ENCODE results near the gene RPS15. TPM values are rescaled to one million over a fixed set of nuclear protein-coding genes. Genes with fewer than 3 reads are reported as not detected.

The RPS15 gene
- total and polyA plus RNA-seq, 10 of the 15 experiments (the other 5 are each of a cell fraction or from before 2014, with no cell fraction given): 559 to 3,158 (median 1,413) TPM

DNA sequence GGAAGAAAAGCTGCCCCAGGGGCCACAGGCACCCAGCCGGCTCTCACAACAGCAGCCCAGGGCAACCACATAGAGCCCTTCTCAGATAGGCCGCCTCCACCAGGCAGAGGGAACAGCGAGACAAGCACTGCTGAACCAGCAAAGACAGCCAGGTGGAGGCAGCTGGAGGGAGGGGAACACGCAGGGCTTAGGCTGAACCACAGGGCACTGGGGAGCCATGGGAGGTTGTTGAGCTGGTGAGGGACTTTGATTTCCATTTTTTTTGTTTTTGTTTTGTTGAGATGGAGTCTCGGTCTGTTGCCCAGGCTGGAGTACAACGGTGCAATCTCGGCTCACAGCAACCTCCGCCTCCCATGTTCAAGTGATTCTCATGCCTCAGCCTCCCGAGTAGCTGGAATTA lies 40.4 kb upstream of the RPS15 start:
- Histone ChIP-seq H3K9ac (ENCODE audit: control insufficient read depth, insufficient read depth, low read length) (no peak overlapping the region), H3K9me3 (replicated peaks; ENCODE audit: control insufficient read depth, insufficient read depth, low read length) (no peaks in the 10 kb centered on the region), H3K27ac (ENCODE audit: control insufficient read depth, insufficient read depth) (no peak overlapping the region), H3K4me3 (no peak overlapping the region), H3K4me1 (ENCODE audit: control insufficient read depth, insufficient read depth, low read length) (peaks cover 4% of the 10 kb centered on the region), H3K4me2 (ENCODE audit: control insufficient read depth, insufficient read depth) (no peak overlapping the region), H3K79me2 (ENCODE audit: control insufficient read depth, insufficient read depth, low read length) (no peaks in the 10 kb centered on the region; the same call in 1 of the 2 replicates), H2AFZ (ENCODE audit: control insufficient read depth, low read depth, low read length) (no peak overlapping the region), H3K27me3 (replicated peaks in 1 of 2; ENCODE audit: control insufficient read depth in 2 of 2, insufficient read depth in 2 of 2, low read length in 1 of 2) (peaks cover 1 to 5% of the 10 kb centered on the region in 2 experiments; a peak in 2 of 4 replicates), H4K20me1 (ENCODE audit: control insufficient read depth, insufficient read depth) (no peaks in the 10 kb centered on the region), H3K36me3 (ENCODE audit: control insufficient read depth in 2 of 2, insufficient read depth in 2 of 2, low read length in 1 of 2) (no peaks in the 10 kb centered on the region; a peak in 3 of 4 replicates)
- ChIA-PET POLR2A (no interaction called here), CTCF (no interaction called here), SMC1A (ENCODE audit: uncharacterized antibody, unreplicated experiment) (no interaction called here), RAD21 (ENCODE audit: unreplicated experiment) (no interaction called here)
- ATAC-seq: no peak
- no peak for FAIRE-seq
- TF ChIP-seq, protein P1, sequence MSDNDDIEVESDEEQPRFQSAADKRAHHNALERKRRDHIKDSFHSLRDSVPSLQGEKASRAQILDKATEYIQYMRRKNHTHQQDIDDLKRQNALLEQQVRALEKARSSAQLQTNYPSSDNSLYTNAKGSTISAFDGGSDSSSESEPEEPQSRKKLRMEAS (IDR thresholded peaks at IDR 0.05; ENCODE audit: low read depth, low read length): no peak
- TF ChIP-seq, protein P2, sequence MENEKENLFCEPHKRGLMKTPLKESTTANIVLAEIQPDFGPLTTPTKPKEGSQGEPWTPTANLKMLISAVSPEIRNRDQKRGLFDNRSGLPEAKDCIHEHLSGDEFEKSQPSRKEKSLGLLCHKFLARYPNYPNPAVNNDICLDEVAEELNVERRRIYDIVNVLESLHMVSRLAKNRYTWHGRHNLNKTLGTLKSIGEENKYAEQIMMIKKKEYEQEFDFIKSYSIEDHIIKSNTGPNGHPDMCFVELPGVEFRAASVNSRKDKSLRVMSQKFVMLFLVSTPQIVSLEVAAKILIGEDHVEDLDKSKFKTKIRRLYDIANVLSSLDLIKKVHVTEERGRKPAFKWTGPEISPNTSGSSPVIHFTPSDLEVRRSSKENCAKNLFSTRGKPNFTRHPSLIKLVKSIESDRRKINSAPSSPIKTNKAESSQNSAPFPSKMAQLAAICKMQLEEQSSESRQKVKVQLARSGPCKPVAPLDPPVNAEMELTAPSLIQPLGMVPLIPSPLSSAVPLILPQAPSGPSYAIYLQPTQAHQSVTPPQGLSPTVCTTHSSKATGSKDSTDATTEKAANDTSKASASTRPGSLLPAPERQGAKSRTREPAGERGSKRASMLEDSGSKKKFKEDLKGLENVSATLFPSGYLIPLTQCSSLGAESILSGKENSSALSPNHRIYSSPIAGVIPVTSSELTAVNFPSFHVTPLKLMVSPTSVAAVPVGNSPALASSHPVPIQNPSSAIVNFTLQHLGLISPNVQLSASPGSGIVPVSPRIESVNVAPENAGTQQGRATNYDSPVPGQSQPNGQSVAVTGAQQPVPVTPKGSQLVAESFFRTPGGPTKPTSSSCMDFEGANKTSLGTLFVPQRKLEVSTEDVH (IDR thresholded peaks at IDR 0.05; ENCODE audit: low read depth, partially characterized antibody): no peak
- TF ChIP-seq KDM1A (IDR thresholded peaks at IDR 0.05; ENCODE audit: borderline replicate concordance) (0 out of 2 replicates have a peak, but pooled peaks have one; percentile 57), USF1 (IDR thresholded peaks at IDR 0.05; ENCODE audit: borderline replicate concordance, extremely low read length, insufficient read depth, low read depth, low read length) (no peak), CHD1 (IDR thresholded peaks at IDR 0.05; ENCODE audit: low read depth, low read length) (no peak), CBX3 (IDR thresholded peaks at IDR 0.05; ENCODE audit: borderline replicate concordance, low read depth) (no peak), NR2C2 (IDR thresholded peaks at IDR 0.05; ENCODE audit: borderline replicate concordance, control insufficient read depth, insufficient read length, low read depth) (no peak)
- TF ChIP-seq, protein P3, sequence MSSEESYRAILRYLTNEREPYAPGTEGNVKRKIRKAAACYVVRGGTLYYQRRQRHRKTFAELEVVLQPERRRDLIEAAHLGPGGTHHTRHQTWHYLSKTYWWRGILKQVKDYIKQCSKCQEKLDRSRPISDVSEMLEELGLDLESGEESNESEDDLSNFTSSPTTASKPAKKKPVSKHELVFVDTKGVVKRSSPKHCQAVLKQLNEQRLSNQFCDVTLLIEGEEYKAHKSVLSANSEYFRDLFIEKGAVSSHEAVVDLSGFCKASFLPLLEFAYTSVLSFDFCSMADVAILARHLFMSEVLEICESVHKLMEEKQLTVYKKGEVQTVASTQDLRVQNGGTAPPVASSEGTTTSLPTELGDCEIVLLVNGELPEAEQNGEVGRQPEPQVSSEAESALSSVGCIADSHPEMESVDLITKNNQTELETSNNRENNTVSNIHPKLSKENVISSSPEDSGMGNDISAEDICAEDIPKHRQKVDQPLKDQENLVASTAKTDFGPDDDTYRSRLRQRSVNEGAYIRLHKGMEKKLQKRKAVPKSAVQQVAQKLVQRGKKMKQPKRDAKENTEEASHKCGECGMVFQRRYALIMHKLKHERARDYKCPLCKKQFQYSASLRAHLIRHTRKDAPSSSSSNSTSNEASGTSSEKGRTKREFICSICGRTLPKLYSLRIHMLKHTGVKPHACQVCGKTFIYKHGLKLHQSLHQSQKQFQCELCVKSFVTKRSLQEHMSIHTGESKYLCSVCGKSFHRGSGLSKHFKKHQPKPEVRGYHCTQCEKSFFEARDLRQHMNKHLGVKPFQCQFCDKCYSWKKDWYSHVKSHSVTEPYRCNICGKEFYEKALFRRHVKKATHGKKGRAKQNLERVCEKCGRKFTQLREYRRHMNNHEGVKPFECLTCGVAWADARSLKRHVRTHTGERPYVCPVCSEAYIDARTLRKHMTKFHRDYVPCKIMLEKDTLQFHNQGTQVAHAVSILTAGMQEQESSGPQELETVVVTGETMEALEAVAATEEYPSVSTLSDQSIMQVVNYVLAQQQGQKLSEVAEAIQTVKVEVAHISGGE (CRISPR knock-in tag; IDR thresholded peaks at IDR 0.05): no peak
- WGBS (ENCODE audit: insufficient coverage, insufficient replicate concordance, low lambda C conversion rate, missing lambda C conversion rate): 54% methylated on average over 9 of the region's 9 CpGs
- intact Hi-C loops (cut with micrococcal nuclease; ENCODE audit: unreplicated experiment) (no loop called here), in situ Hi-C loops (cut with MboI) (no loop called here)
- DNase-seq (ENCODE audit: low read depth, low spot score): no peak
- no TSS peak for BruUV-seq (replicated peaks)
